ENCODE data around the gene SIRT3.

Gene SIRT3

DNA sequence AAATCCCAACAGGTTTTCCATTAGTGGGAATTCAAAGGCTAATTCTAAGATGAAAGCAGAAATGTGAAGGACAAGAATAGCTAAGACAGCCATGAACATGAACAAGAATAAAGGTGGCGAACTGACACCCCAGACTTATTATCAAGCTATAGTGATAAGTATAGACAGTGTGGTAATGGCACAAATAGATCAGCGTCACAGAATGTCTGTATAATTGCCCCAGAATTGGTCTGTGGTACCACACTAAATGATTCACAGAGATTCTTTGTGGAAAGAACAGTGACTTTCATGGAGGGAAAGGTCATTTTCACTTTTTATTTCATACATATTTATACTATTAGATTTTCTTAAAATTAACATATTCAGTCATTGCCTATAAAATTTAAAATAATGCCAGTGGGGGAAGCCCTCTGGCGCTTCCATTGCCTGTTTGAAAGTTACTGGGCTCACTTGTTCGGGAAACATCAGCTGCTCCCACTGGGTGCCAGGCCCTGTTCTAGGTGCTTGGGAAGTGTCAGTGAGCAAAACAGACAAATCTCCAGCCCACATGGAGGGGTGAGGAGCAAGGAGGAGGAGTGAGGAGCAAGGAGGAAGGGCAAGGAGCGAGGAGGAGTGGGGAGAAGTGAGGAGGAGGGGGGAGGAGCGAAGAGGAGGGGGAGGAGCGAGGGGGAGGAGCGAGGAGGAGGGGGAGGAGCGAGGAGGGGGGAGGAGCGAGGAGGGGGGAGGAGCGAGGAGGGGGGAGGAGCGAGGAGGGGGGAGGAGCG is 30.7 kb upstream of the SIRT3 start:
- Histone ChIP-seq H3K4me3 (ENCODE audit: low read length in 2 of 2) (no peak overlapping the region), H4K8ac (ENCODE audit: low read depth, low read length) (no peak overlapping the region), H2BK12ac (ENCODE audit: low read length) (no peak overlapping the region), H3K4me1 (ENCODE audit: control insufficient read depth in 2 of 2, insufficient read depth in 1 of 2, low read depth in 1 of 2, low read length in 2 of 2) (peaks cover 0 to 5% of the 10 kb centered on the region in 2 donors), H2BK15ac (ENCODE audit: low read length) (no peak overlapping the region), H3K9me3 (replicated peaks in 1 of 2; ENCODE audit: control insufficient read depth in 2 of 2, insufficient read depth in 1 of 2, low read depth in 1 of 2, low read length in 2 of 2) (peaks cover 4 to 6% of the 10 kb centered on the region in 2 donors), H3K23ac (ENCODE audit: low read depth, low read length, poor library complexity) (no peak overlapping the region), H3K18ac (ENCODE audit: low read length) (no peak overlapping the region), H3K27me3 (ENCODE audit: control insufficient read depth in 3 of 3, insufficient read depth in 3 of 3, low read depth in 1 of 3, low read length in 3 of 3) (no peaks in the 10 kb centered on the region), H3K4ac (ENCODE audit: low read length) (no peak overlapping the region), H2BK5ac (ENCODE audit: low read length) (no peak overlapping the region), H3K9ac (ENCODE audit: low read depth, low read length, poor library complexity) (no peak overlapping the region), H3K36me3 (replicated peaks in 1 of 2; ENCODE audit: control insufficient read depth in 2 of 2, insufficient read depth in 2 of 2, low read length in 2 of 2) (no peaks in the 10 kb centered on the region), H3K27ac (replicated peaks; ENCODE audit: low read length) (no peak overlapping the region), H3K79me1 (ENCODE audit: low read depth, low read length) (no peaks in the 10 kb centered on the region), H2AFZ (ENCODE audit: low read length) (no peak overlapping the region), H3K4me2 (ENCODE audit: insufficient read depth, low read length, poor library complexity, severe bottlenecking) (no peak overlapping the region), H2AK5ac (ENCODE audit: low read depth, low read length) (no peak overlapping the region), H4K91ac (ENCODE audit: low read depth, low read length, poor library complexity) (no peak overlapping the region), H2BK120ac (ENCODE audit: low read depth, low read length) (no peak overlapping the region), H3K14ac (ENCODE audit: low read length) (no peak overlapping the region)
- no peak for DNase-seq (ENCODE audit: low spot score)
- whole genome bisulfite sequencing, 2 donors (ENCODE audit: extremely low coverage in 2 of 2, insufficient read length in 2 of 2, insufficient replicate concordance in 1 of 2), result no CpG with 5 or more reads among the region's 13 CpGs

DNA sequence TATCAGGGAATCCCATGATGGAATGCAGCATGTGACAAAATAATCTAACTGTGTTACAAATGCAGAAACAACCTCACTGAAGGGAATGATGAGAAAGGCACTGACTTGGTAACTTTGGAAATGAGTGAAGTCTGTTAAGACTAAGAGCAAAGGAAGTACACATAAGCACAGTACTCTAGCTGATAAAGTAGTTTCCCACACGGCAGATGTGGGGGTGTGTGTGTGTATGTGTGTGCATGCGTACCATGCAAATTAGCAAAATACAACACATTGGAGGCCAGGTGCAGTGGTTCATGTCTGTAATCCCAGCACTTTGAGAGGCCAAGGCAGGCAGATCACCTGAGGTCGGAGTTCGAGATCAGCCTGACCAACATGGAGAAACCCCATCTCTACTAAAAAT is 25.5 kb upstream of the SIRT3 start:
- Histone ChIP-seq H2BK5ac (ENCODE audit: low read length) (no peak overlapping the region), H2BK12ac (ENCODE audit: low read length) (no peak overlapping the region), H2BK120ac (ENCODE audit: low read depth, low read length) (no peak overlapping the region), H3K4me1 (ENCODE audit: control insufficient read depth in 2 of 2, insufficient read depth in 1 of 2, low read depth in 1 of 2, low read length in 2 of 2) (no peaks in the 10 kb centered on the region), H2AFZ (ENCODE audit: low read length) (no peak overlapping the region), H3K4me2 (ENCODE audit: insufficient read depth, low read length, poor library complexity, severe bottlenecking) (no peak overlapping the region), H3K79me1 (ENCODE audit: low read depth, low read length) (no peaks in the 10 kb centered on the region), H2BK15ac (ENCODE audit: low read length) (no peak overlapping the region), H4K8ac (ENCODE audit: low read depth, low read length) (no peak overlapping the region), H3K36me3 (replicated peaks in 1 of 2; ENCODE audit: control insufficient read depth in 2 of 2, insufficient read depth in 2 of 2, low read length in 2 of 2) (no peaks in the 10 kb centered on the region), H3K4me3 (ENCODE audit: low read length in 2 of 2) (no peak overlapping the region), H3K4ac (ENCODE audit: low read length) (no peak overlapping the region), H3K27ac (replicated peaks; ENCODE audit: low read length) (no peak overlapping the region), H3K23ac (ENCODE audit: low read depth, low read length, poor library complexity) (no peak overlapping the region), H2AK5ac (ENCODE audit: low read depth, low read length) (no peak overlapping the region), H3K18ac (ENCODE audit: low read length) (no peak overlapping the region), H3K14ac (ENCODE audit: low read length) (no peak overlapping the region), H4K91ac (ENCODE audit: low read depth, low read length, poor library complexity) (no peak overlapping the region), H3K9me3 (replicated peaks in 1 of 2; ENCODE audit: control insufficient read depth in 2 of 2, insufficient read depth in 1 of 2, low read depth in 1 of 2, low read length in 2 of 2) (peaks cover 0 to 5% of the 10 kb centered on the region in 2 donors), H3K27me3 (ENCODE audit: control insufficient read depth in 3 of 3, insufficient read depth in 3 of 3, low read depth in 1 of 3, low read length in 3 of 3) (no peaks in the 10 kb centered on the region), H3K9ac (ENCODE audit: low read depth, low read length, poor library complexity) (no peak overlapping the region)
- no CpG with 5 or more reads among the region's 4 CpGs for WGBS, 2 donors (ENCODE audit: extremely low coverage in 2 of 2, insufficient read length in 2 of 2, insufficient replicate concordance in 1 of 2)
- no peak for DNase-seq (ENCODE audit: low spot score)

DNA sequence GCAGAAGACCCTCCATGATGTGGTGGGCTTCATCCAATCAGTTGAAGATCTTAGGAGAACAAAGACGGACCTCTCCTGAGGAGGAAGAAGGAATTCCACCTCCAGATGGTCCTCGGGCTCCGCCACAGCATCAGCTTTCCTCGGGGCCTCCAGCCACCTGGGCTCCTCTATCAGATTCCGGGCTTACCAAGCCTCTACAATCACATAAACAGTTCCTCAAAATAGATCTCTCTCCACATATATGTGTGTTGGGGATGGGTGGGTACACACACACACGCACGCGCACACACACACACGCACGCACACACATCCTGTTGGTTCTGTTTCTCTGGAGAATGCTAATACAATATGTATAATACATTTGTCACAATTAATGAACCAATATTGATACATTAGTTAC is 23.3 kb upstream of the SIRT3 start:
- Histone ChIP-seq H4K8ac (ENCODE audit: low read depth, low read length) (no peak overlapping the region), H2BK120ac (ENCODE audit: low read depth, low read length) (no peak overlapping the region), H3K14ac (ENCODE audit: low read length) (no peak overlapping the region), H4K91ac (ENCODE audit: low read depth, low read length, poor library complexity) (no peak overlapping the region), H2BK12ac (ENCODE audit: low read length) (no peak overlapping the region), H2AK5ac (ENCODE audit: low read depth, low read length) (no peak overlapping the region), H3K79me1 (ENCODE audit: low read depth, low read length) (no peaks in the 10 kb centered on the region), H3K4me1 (ENCODE audit: control insufficient read depth in 2 of 2, insufficient read depth in 1 of 2, low read depth in 1 of 2, low read length in 2 of 2) (no peaks in the 10 kb centered on the region), H3K4me2 (ENCODE audit: insufficient read depth, low read length, poor library complexity, severe bottlenecking) (no peak overlapping the region), H3K18ac (ENCODE audit: low read length) (no peak overlapping the region), H2BK5ac (ENCODE audit: low read length) (no peak overlapping the region), H2BK15ac (ENCODE audit: low read length) (no peak overlapping the region), H3K4ac (ENCODE audit: low read length) (no peak overlapping the region), H3K27me3 (ENCODE audit: control insufficient read depth in 3 of 3, insufficient read depth in 3 of 3, low read depth in 1 of 3, low read length in 3 of 3) (no peaks in the 10 kb centered on the region), H3K27ac (replicated peaks; ENCODE audit: low read length) (no peak overlapping the region), H3K4me3 (ENCODE audit: low read length in 2 of 2) (no peak overlapping the region), H3K36me3 (replicated peaks in 1 of 2; ENCODE audit: control insufficient read depth in 2 of 2, insufficient read depth in 2 of 2, low read length in 2 of 2) (no peaks in the 10 kb centered on the region), H3K23ac (ENCODE audit: low read depth, low read length, poor library complexity) (no peak overlapping the region), H3K9me3 (replicated peaks in 1 of 2; ENCODE audit: control insufficient read depth in 2 of 2, insufficient read depth in 1 of 2, low read depth in 1 of 2, low read length in 2 of 2) (peaks cover 0 to 5% of the 10 kb centered on the region in 2 donors), H3K9ac (ENCODE audit: low read depth, low read length, poor library complexity) (no peak overlapping the region), H2AFZ (ENCODE audit: low read length) (no peak overlapping the region)
- no CpG with 5 or more reads among the region's 10 CpGs for WGBS, 2 donors (ENCODE audit: extremely low coverage in 2 of 2, insufficient read length in 2 of 2, insufficient replicate concordance in 1 of 2)
- DNase-seq (ENCODE audit: low spot score), result no peak

DNA sequence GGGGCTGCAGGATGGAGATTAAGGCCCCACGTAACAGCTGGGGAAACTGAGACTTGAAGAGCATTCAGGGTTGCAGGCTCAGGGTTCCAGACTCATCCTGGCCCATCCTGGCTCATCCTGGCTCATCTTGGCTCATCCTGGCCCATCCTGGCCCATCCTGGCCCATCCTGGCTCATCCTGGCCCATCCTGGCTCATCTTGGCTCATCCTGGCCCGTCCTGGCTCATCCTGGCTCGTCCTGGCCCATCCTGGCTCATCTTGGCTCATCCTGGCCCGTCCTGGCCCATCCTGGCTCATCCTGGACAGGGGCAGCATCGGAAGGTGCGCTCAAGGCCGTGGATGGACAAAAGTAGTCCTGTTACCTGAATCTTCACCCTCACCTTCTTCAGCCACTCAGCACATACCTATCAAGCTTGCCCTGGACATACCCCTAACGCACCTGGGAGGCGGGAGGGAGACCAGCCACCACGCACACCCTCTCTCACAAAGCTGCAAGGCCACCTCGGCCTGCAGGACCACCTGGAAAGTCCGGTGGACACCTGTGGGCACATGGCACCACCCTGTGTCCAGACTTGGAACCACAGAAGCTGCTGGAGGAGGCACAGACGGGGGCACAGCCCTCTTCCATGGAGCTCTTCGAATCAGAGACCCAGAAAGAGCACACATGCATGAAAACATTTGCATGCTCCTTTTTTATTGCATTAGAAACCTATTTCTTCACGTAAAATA is 21.8 kb upstream of the SIRT3 start:
- Histone ChIP-seq H3K36me3 (replicated peaks in 1 of 2; ENCODE audit: control insufficient read depth in 2 of 2, insufficient read depth in 2 of 2, low read length in 2 of 2) (peaks cover 9 to 12% of the 10 kb centered on the region in 2 donors), H3K4me3 (ENCODE audit: low read length in 2 of 2) (no peak overlapping the region), H2AFZ (ENCODE audit: low read length) (no peak overlapping the region), H2BK15ac (ENCODE audit: low read length) (no peak overlapping the region), H2BK120ac (ENCODE audit: low read depth, low read length) (peak overlapping the region; percentile 30), H3K4me1 (ENCODE audit: control insufficient read depth in 2 of 2, insufficient read depth in 1 of 2, low read depth in 1 of 2, low read length in 2 of 2) (no peaks in the 10 kb centered on the region), H3K23ac (ENCODE audit: low read depth, low read length, poor library complexity) (no peak overlapping the region), H2BK5ac (ENCODE audit: low read length) (no peak overlapping the region), H2BK12ac (ENCODE audit: low read length) (no peak overlapping the region), H4K91ac (ENCODE audit: low read depth, low read length, poor library complexity) (no peak overlapping the region), H3K79me1 (ENCODE audit: low read depth, low read length) (no peaks in the 10 kb centered on the region), H3K4ac (ENCODE audit: low read length) (no peak overlapping the region), H3K9me3 (replicated peaks in 1 of 2; ENCODE audit: control insufficient read depth in 2 of 2, insufficient read depth in 1 of 2, low read depth in 1 of 2, low read length in 2 of 2) (peaks cover 0 to 5% of the 10 kb centered on the region in 2 donors), H3K9ac (ENCODE audit: low read depth, low read length, poor library complexity) (no peak overlapping the region), H3K14ac (ENCODE audit: low read length) (no peak overlapping the region), H3K27me3 (ENCODE audit: control insufficient read depth in 3 of 3, insufficient read depth in 3 of 3, low read depth in 1 of 3, low read length in 3 of 3) (no peaks in the 10 kb centered on the region), H3K18ac (ENCODE audit: low read length) (peak overlapping the region; percentile 63), H3K27ac (replicated peaks; ENCODE audit: low read length) (no peak overlapping the region), H3K4me2 (ENCODE audit: insufficient read depth, low read length, poor library complexity, severe bottlenecking) (no peak overlapping the region), H4K8ac (ENCODE audit: low read depth, low read length) (no peak overlapping the region), H2AK5ac (ENCODE audit: low read depth, low read length) (no peak overlapping the region)
- no CpG with 5 or more reads among the region's 15 CpGs for WGBS, 2 donors (ENCODE audit: extremely low coverage in 2 of 2, insufficient read length in 2 of 2, insufficient replicate concordance in 1 of 2)
- DNase-seq (ENCODE audit: low spot score), result no peak
